GM19193 (cell line): ENCODE results near the gene CSTF3.

Experiments used
- POLR2A ChIP-seq: IDR thresholded peaks from 4 replicates; pipeline ENCODE4 v1.6.1; 2011; ENCODE audit not compliant: insufficient read depth, insufficient read length; ENCODE audit errors: extremely low read depth

CSTF3 gene

GRCh38 chr11:33035011-33035410 lies 126.3 kb downstream of the CSTF3 start:
- no peak for TF ChIP-seq POLR2A
